NCI-H1436 (cell line): ENCODE measurements around the gene WDR73.

Source experiments
- DNase-seq: peaks from one replicate; lab custom pipeline; 2025; lab: John Stamatoyannopoulos, UW

WDR73 gene

GRCh38 chr15:84611631-84612030 is 42.5 kb downstream of the WDR73 start:
- DNase-seq: no peak

- DNase-seq: no peak
Measured at GRCh38 chr15:84609818-84610525, 44.1 kb downstream of the WDR73 start.

GRCh38 chr15:84608707-84609284 is 45.3 kb downstream of the WDR73 start:
- no peak for DNase-seq

DNA sequence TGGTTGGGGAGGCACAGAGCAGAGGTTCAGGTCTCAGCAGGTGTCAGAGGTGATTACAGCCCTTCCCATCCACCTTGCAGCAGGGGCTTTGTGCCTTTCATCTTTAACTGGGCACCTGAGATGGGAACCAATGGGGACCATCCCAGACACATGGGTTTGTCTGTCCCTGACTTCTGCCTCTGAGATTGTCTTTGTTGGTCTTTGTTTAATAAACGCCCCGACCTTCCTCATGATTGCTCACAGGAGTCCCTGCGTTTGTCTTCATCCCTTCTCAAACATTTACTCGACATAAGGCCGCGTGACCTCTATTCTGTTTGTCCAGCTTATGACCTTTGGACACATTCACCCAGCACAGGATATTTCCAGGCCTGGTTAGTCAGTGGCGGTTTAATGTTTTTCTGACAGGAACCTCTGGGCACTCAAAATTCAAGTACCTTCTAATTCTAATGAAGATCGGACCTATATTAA is 47.4 kb downstream of the WDR73 start:
- no peak for DNase-seq

DNA sequence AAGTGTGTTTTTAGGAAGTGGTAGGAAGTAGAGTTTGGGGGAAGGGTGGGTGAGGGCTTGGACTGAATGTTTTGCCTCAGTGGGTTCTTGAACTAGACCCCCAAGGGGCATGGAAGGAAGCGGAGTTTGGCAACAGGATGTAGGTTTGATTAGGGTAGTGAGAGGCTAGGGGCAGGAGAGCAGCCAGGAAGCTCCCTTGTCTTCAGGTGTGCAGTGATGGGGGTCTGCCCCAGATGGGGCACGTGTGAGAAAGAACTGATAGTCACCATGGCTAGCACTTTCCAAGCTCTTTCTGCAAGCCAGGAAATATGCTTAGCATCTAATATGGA is 48.6 kb downstream of the WDR73 start:
- no peak for DNase-seq

GRCh38 chr15:84604826-84605553 is 49.1 kb downstream of the WDR73 start:
- no peak for DNase-seq

DNA sequence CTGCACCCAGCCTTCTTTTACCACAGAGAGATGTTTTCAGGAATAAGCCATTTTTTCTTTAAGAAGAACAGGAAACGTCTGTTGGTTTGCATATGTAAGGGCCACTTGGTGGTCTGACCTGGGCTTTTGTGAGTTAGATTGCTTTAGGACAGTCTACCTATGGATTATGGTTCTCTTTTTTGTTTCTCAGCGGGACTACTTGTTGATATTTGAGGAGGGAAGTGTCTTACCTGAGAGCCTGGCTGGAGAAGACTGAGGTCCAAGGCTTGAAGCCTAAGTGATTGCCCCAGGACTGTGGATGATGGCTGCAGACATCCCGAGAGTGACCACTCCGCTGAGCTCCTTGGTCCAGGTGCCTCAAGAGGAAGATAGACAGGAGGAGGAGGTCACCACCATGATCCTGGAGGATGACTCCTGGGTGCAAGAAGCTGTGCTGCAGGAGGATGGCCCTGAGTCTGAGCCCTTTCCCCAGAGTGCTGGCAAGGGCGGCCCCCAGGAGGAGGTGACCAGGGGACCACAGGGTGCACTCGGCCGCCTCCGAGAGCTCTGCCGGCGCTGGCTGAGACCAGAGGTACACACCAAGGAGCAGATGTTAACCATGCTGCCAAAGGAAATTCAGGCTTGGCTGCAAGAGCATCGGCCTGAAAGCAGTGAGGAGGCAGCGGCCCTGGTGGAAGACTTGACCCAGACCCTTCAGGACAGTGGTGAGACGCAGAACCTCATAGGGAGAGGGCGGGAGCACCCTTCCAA is 50.3 kb downstream of the WDR73 start:
- DNase-seq: no peak

- no peak for DNase-seq
Measured at GRCh38 chr15:84601555-84601838, 52.6 kb downstream of the WDR73 start.

DNA sequence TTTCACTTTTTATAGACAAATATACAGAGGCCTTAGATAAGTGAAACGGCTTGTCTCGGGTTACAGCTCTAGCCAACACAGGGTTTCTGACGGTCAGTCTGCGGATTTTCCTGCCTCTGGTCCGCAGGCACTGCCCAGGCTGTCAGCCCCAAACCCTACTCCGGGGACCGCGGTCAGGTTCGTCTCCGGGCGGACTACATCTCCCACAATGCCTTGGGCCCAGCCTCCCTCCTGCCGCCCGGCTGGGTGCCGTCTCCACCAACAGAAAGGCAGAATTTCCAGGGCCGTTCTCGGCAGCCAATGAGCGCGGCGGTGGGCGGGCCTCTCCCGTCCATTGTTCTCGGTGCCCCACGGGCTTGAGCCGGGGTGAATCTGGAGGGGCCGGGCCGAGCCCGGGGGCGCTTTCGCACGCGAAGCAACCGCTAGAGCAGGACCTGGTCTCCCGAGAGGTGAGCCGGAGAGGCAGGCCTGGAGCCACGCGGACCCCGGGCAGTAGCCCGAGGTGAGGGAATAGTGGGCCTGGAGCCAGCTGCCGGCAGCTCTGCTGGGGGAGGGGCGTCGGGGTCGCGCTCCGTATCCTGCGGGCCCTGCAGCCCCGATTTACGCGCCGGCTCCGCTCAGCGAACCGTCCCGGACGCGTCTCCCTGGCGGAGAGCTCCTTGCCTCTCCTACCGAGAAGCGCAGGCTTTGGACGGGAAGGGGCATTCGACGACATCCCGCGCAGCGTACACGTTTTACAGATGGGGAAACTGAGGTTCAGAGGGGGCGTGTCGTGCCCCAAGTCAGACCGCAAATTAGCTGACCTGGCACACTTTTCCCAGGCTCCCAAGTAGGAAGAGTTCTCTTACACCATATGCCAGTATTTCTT is 53.2 kb downstream of the WDR73 start, which contains the start of gene ZSCAN2:
ZSCAN2 (plus strand) TSS at position 323 of the 868 bp plus-strand sequence. CDS start 2,919 bp downstream, outside the sequence.
- peak; percentile 90 for DNase-seq

- peak; percentile 47 for DNase-seq
Measured at GRCh38 chr15:84600331-84600686, 53.8 kb downstream of the WDR73 start.

- no peak for DNase-seq
Measured at GRCh38 chr15:84599906-84600305, 54.2 kb downstream of the WDR73 start.

DNA sequence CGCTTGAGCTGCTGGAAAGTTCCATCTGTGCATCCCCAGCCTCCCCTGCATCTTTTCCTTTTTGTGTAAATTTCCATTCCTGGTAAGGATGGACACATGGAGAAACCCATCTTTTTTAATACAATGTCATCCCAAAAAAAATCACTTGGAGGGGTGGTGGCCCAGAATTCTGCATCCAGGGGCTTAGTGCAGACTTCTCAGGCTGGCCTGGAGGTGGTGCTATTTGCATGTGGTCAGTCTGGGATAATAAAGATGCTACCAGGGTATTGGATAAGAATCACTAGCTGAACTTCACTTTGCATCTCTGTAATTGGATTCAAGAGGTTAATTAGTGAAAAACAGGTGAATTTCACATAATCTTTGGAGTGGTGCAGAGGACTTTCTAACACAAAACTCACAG is 55.1 kb downstream of the WDR73 start:
- DNase-seq: peak; percentile 1

GRCh38 chr15:84598250-84598649 is 55.8 kb downstream of the WDR73 start:
- no peak for DNase-seq

DNA sequence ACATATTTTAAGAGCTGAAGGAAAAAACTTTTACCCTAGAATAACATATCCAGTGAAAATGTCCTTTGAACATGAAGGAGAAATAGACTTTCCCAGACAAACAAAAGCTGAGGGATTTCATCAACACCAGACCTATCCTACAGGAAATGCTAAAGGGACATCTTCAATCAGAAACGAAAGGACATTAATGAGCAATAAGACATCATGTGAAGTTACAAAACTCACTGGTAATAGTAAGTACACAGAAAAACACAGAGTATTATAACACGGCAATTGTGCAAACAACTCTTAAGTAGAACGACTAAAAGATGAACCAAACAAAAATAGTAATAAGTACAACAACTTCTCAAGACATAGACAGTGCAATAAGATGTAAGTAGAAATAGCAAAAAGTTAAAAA is 56.8 kb downstream of the WDR73 start:
- no peak for DNase-seq

GRCh38 chr15:84595660-84596059 is 58.4 kb downstream of the WDR73 start:
- DNase-seq: no peak

- no peak for DNase-seq
Measured at GRCh38 chr15:84594617-84595290, 59.3 kb downstream of the WDR73 start.

DNA sequence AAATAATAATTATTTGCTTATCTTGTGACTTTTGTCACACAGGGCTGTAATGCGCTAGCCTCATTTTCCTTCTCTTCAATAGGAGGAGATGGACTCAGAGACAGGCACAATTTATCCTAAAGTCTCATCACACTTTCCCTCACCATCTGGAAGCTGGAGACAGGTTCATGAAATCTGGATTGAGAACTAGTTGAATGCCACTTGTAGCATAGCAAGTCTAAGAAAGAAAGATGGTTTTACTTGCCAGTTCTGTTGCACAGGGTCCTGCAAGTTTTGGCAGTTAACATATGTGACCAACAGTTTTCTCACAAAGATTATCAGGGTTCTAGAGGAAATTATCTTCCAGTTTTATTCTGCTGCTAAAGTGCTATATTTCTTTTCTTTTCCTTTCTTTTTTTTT is 62.3 kb downstream of the WDR73 start:
- no peak for DNase-seq

GRCh38 chr15:84590406-84590805 is 63.7 kb downstream of the WDR73 start:
- no peak for DNase-seq
